ENCODE data around the gene AGAP1. TPM values are rescaled to one million over a fixed set of nuclear protein-coding genes. Genes with fewer than 3 reads are reported as not detected.
"Not testable (repeated sequence)": the region's sequence is repeated elsewhere in the genome, so short reads cannot be mapped to it uniquely, and the experiment has no call there.

AGAP1 gene
- total RNA-seq, 1 donor from 2014 or later, result 21.1 TPM

DNA sequence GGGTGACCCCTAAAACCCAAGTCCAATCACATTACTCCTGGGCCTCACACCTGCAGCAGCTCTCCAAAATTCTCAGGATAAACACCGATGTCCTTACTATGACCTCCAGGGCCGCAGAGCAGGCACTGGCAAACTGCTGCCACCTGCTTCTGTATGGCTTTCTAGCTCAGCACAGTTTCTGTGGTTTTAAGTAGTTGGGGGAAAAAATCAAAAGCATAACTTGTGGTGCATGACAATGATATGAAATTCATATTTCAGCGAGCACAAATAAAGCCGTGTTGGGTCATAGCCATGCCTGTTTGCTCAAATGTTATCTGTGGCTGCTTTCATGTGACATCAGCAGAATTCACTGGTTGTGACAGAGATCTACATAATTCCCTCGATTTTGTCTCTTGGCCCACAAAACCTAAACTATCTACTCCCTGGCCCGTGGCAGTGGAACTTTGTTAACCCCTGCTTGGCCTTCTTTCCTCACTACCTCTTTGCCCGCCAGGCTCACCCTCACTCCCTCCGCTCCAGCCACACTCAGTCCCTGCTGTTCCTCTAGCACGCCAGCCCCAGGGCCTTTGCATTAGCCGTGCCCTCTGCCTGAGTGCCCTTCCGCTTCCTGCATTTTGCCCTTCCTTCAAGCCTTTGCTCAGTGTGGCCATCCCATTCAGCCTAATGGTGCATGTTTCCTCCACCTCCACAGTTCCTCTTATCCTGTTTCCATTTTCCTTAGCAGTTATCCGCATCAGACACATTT is 108.3 kb downstream of the AGAP1 start:
- H3K4me1 ChIP-seq, result peaks cover 35% of the 10 kb centered on the region
- intact Hi-C loops (cut with DNase I), result no loop called here
- no peaks in the 10 kb centered on the region for H3K36me3 ChIP-seq
- H3K27me3 ChIP-seq, result no peaks in the 10 kb centered on the region
- TF ChIP-seq, protein P1, sequence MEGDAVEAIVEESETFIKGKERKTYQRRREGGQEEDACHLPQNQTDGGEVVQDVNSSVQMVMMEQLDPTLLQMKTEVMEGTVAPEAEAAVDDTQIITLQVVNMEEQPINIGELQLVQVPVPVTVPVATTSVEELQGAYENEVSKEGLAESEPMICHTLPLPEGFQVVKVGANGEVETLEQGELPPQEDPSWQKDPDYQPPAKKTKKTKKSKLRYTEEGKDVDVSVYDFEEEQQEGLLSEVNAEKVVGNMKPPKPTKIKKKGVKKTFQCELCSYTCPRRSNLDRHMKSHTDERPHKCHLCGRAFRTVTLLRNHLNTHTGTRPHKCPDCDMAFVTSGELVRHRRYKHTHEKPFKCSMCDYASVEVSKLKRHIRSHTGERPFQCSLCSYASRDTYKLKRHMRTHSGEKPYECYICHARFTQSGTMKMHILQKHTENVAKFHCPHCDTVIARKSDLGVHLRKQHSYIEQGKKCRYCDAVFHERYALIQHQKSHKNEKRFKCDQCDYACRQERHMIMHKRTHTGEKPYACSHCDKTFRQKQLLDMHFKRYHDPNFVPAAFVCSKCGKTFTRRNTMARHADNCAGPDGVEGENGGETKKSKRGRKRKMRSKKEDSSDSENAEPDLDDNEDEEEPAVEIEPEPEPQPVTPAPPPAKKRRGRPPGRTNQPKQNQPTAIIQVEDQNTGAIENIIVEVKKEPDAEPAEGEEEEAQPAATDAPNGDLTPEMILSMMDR (IDR thresholded peaks at IDR 0.05), result no peak
- TF ChIP-seq POLR2A (IDR thresholded peaks at IDR 0.05), result no peak
- no peak for TF ChIP-seq POLR2AphosphoS5 (IDR thresholded peaks at IDR 0.05; ENCODE audit: insufficient read depth in 1 of 2, low read depth in 1 of 2)
- H3K9me3 ChIP-seq, result no peaks in the 10 kb centered on the region
- no peak for DNase-seq (ENCODE audit: extremely low spot score in 2 of 2)
- H3K4me3 ChIP-seq, result no peak overlapping the region
- H3K27ac ChIP-seq, result no peak overlapping the region

DNA sequence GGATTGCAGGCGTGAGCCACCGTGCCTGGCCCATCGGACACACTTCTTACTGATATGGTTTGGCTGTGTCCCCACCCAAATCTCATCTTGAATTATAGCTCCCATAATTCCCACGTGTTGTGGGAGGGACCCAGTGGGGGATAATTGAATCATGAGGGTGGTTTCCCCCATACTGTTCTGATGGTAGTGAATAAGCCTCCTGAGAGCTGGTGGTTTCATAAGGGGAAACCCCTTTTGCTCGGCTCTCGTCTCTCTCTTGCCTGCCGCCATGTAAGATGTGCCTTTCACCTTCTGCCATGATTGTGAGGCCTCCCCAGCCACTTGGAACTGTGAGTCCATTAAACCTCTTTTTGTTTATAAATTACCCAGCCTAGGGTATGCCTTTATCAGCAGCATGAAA is 109.1 kb downstream of the AGAP1 start:
- DNase-seq (ENCODE audit: extremely low spot score in 2 of 2); intact Hi-C loops (cut with DNase I); H3K9me3 ChIP-seq; H3K27me3 ChIP-seq; H3K27ac ChIP-seq; H3K4me3 ChIP-seq; H3K36me3 ChIP-seq: not testable (repeated sequence)
- H3K4me1 ChIP-seq, result peaks cover 35% of the 10 kb centered on the region

DNA sequence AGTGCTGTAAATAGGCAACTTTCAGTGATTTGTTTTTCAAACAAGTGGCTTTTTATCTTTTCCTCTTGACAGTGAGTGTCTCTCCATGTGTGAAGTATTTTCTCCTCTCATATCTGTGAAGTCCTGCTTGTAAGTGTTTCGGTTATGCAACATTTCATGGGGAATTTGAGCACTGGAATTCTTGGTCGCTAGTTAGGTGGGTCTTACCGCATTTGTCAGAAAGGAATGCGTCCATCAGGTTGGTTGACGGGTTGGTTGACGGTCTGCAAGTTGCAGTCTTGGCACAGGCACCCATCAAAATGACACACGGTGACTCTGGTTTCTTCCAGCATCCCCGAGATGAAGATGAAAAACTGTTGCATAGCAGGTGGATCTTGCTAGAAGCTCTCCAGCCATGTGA is 109.8 kb downstream of the AGAP1 start:
- intact Hi-C loops (cut with DNase I), result no loop called here
- TF ChIP-seq, protein P1 (IDR thresholded peaks at IDR 0.05), result no peak
- TF ChIP-seq POLR2AphosphoS5 (IDR thresholded peaks at IDR 0.05; ENCODE audit: insufficient read depth in 1 of 2, low read depth in 1 of 2) (no peak), POLR2A (IDR thresholded peaks at IDR 0.05) (no peak)

DNA sequence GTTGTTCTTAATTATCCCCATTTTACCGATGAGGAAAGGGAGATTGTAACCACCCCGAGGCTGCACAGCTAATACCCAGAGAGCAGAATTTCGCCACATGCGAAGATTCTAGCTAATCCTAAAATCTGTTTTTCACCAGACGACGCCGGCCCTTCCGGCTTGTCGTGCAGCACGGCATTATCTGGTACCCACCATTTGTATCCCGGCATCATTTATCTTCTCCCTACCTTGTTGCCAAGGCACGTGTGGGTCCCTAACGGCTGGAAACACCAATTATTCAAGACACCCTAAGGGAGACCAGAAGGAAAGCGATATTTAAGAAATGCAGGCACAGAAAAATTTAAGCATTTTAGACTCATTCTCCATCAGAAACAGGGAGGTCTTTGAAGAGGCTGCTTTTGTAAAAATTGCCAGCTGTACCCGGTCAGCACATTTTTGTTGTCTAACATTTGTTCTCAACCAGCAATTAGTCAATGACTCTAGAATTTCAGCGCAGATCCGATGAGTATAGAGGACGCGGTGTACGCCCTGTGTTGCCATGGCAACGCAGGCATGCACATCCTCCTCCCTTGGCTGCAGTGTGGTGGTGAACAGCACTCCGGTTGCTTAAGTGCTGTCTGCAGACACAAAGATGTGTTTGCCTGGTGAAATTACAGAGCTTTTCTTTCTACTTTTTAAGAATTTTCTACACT is 111.6 kb downstream of the AGAP1 start:
- Histone ChIP-seq H3K4me3 (no peak overlapping the region), H3K36me3 (no peaks in the 10 kb centered on the region), H3K27ac (peak overlapping the region; percentile 44), H3K9me3 (no peaks in the 10 kb centered on the region), H3K27me3 (no peaks in the 10 kb centered on the region), H3K4me1 (peaks cover 31% of the 10 kb centered on the region)
- peak in 1 of 2 donors; percentile 98 for DNase-seq (ENCODE audit: extremely low spot score in 2 of 2)
- intact Hi-C loops (cut with DNase I), result no loop called here
- peak in 1 of 2 donors; percentile 37 for TF ChIP-seq POLR2AphosphoS5 (IDR thresholded peaks at IDR 0.05; ENCODE audit: insufficient read depth in 1 of 2, low read depth in 1 of 2)
- TF ChIP-seq, protein P1 (IDR thresholded peaks at IDR 0.05), result no peak

More for the DNA sequence above, 109.8 kb downstream of the AGAP1 start:
- Histone ChIP-seq H3K4me1 (peaks cover 41% of the 10 kb centered on the region), H3K27me3 (no peaks in the 10 kb centered on the region), H3K36me3 (no peaks in the 10 kb centered on the region), H3K9me3 (no peaks in the 10 kb centered on the region), H3K4me3 (no peak overlapping the region), H3K27ac (no peak overlapping the region)
- no peak for DNase-seq (ENCODE audit: extremely low spot score in 2 of 2)

DNA sequence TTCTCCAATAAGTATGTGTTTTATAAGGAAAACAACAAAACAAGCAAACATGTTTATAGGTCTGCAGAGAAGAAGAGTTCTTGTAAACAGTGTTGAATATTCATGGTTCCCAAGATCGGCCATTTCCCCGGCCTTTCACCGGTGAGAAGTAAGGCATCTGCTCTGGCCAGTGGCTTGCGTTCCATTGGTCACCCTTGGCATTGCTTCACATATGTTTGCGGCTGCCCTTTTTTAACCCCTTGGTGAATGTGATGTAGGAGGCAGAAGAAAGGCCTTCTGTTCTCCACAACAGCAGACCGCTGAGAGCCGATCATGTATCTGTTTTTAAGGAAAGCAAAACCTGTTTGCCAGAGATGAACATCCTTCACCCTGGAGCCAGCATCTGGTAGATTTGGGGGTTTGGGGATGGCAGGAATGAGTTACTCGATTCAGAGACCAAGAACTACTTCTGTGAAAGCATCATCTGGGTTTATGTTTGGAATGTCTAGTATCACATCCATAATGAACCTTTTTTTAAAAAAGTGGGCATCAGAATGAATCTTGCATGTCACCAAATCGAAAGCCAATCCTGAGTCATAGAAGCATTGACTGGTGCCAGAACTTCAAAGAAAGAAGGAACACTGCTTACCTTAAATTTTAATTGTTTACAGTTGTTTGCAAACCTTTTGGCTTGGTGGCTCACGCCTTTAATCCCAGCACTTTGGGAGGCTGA is 112.3 kb downstream of the AGAP1 start:
- peaks cover 27% of the 10 kb centered on the region for H3K4me1 ChIP-seq
- no peak for DNase-seq (ENCODE audit: extremely low spot score in 2 of 2)
- H3K27ac ChIP-seq, result peak overlapping the region; percentile 44
- intact Hi-C loops (cut with DNase I), result no loop called here
- no peaks in the 10 kb centered on the region for H3K9me3 ChIP-seq
- H3K27me3 ChIP-seq, result no peaks in the 10 kb centered on the region
- no peak overlapping the region for H3K4me3 ChIP-seq
- TF ChIP-seq POLR2A (IDR thresholded peaks at IDR 0.05) (no peak), POLR2AphosphoS5 (IDR thresholded peaks at IDR 0.05; ENCODE audit: insufficient read depth in 1 of 2, low read depth in 1 of 2) (no peak)
- TF ChIP-seq, protein P1 (IDR thresholded peaks at IDR 0.05), result no peak
- H3K36me3 ChIP-seq, result no peaks in the 10 kb centered on the region

All from vagina (tissue), 2 donors.